Natural killer cell (primary cell): ENCODE data around the gene B3GAT3. TPM values are rescaled to one million over a fixed set of nuclear protein-coding genes. Genes with fewer than 3 reads are reported as not detected.

Source experiments
- ATAC-seq, 3 donors: fragments of 150-1000 bp in 2 of 3; fragments of 200-7000 bp in 1 of 3; cut with Tn5 transposase; 1 replicate in 1 of 3; 2 replicates in 2 of 3; pipeline ENCODE4 v1.10.0; 2021; ENCODE audit warnings: mild to moderate bottlenecking in 2 of 3, moderate library complexity in 2 of 3
- DNase-seq, 2 donors: peaks; one replicate each; pipeline versions ENCODE4 v3.0.0 to v3.0.0-alpha.2; 2013 to 2021; ENCODE audit warnings: mixed read lengths in 1 of 2
- H3K27ac ChIP-seq: one replicate; pipeline ENCODE4 v1.5.1; 2013; ENCODE audit warnings: mild to moderate bottlenecking, low read length
- H3K27me3 ChIP-seq: one replicate; pipeline ENCODE4 v1.6.1; 2013; ENCODE audit warnings: low read length; ENCODE audit not compliant: control insufficient read depth, insufficient read depth
- H3K36me3 ChIP-seq: one replicate; pipeline ENCODE4 v1.6.1; 2013; ENCODE audit warnings: low read length; ENCODE audit not compliant: control insufficient read depth, insufficient read depth
- H3K4me1 ChIP-seq: one replicate; pipeline ENCODE4 v1.6.1; 2013; ENCODE audit warnings: low read length; ENCODE audit not compliant: control insufficient read depth, insufficient read depth
- H3K4me3 ChIP-seq: one replicate; pipeline ENCODE4 v1.5.1; 2013; ENCODE audit warnings: low read length
- H3K9me3 ChIP-seq: one replicate; pipeline ENCODE4 v1.6.1; 2013; ENCODE audit warnings: low read length; ENCODE audit not compliant: control insufficient read depth, insufficient read depth
- H3K27ac Mint-ChIP-seq, 2 donors: one replicate each; pipeline ENCODE4 v1.8.0; 2022; ENCODE audit warnings: mild to moderate bottlenecking in 2 of 2, mixed read lengths in 2 of 2, moderate library complexity in 1 of 2
- H3K27me3 Mint-ChIP-seq, 2 donors: one replicate each; pipeline ENCODE4 v1.8.0; 2022; ENCODE audit warnings: low read depth in 2 of 2, mixed read lengths in 2 of 2
- H3K36me3 Mint-ChIP-seq: one replicate; pipeline ENCODE4 v1.8.0; 2022; ENCODE audit warnings: mixed read lengths
- H3K4me1 Mint-ChIP-seq, 2 donors: one replicate each; pipeline ENCODE4 v1.8.0; 2022; ENCODE audit warnings: mixed read lengths in 2 of 2
- H3K4me3 Mint-ChIP-seq: one replicate; pipeline ENCODE4 v1.8.0; 2022; ENCODE audit warnings: mild to moderate bottlenecking, moderate library complexity, mixed read lengths
- H3K9me3 Mint-ChIP-seq, 2 donors: one replicate each; pipeline ENCODE4 v1.8.0; 2022; ENCODE audit warnings: mixed read lengths in 2 of 2
- WGBS: methylation state at CpG from one replicate; pipeline ENCODE4 v1.1.7; 2013; ENCODE audit warnings: missing lambda C conversion rate; ENCODE audit not compliant: insufficient coverage; 5-methylcytosine and 5-hydroxymethylcytosine counted together
- intact Hi-C: fragments of 100-400 bp; cut with micrococcal nuclease; formaldehyde crosslinking; loops from one replicate; pipeline ENCODE4 v1.14.2; 2022
- total RNA-seq, 4 donors: library from RNA; stranded (reverse); fragments of 120-200 nt in 1 of 4; gene quantifications; one replicate each; pipeline versions ENCODE4 v1.2.3 to v1.2.4, GENCODE V29; 2013 to 2022
- TF ChIP-seq, protein P1 (sequence below): fragments of 200-600 bp; IDR thresholded peaks from one replicate; pipeline ENCODE4 v1.8.0; 2022; ENCODE audit warnings: antibody characterized with exemption

Gene B3GAT3
- total RNA-seq, 3 donors from 2014 or later (not counting 1 experiment from before 2014, with no cell fraction given) = 64.9 to 80.3 (median 77.9) TPM

DNA sequence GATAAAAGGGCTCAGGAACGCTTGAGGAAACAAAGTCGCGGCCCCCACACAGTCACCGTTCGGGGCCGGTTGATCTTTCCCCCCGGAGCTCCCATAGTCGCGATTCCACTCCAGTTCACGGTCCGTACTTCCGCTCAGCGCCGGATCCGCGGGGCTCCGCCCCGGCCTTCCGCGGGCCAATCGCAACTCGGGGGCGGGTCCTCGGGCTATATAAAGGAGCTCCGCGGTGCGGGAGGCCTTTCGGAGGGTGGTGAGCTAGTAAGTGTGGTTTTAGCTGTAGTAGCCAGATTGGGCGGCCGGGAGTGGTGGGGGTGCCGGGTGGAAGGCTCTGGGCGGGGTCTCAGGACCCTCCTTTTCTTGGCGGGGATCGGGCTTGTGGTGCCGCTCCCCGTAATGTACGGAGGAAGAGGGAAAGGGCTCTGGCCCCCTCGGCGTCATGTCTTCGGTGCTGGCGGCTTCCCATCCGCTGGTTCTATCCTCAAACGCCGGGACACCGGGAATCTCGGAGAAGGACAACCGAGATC lies 43.4 kb upstream of the B3GAT3 start, which contains the start of the genes C11orf98 and CSKMT:
C11orf98 (minus strand) TSS at position 136 of the 524 bp plus-strand sequence; CDS start at position 95, 41 bp downstream.
CSKMT (plus strand) TSS at position 238 of the 524 bp plus-strand sequence. CDS start 568 bp downstream, outside the sequence.
- Mint-ChIP-seq H3K27ac (peak within 1 kb of the TSS; percentile 87 to 95), H3K4me1 (peaks cover 6 to 29% of the 10 kb centered on the region in 2 donors), H3K36me3 (no peaks in the 10 kb centered on the region), H3K9me3 (no peaks in the 10 kb centered on the region), H3K4me3 (peak within 1 kb of the TSS; percentile 96), H3K27me3 (no peaks in the 10 kb centered on the region)
- Histone ChIP-seq H3K27ac (peak within 1 kb of the TSS; percentile 80), H3K4me3 (peak within 1 kb of the TSS; percentile 87), H3K9me3 (no peaks in the 10 kb centered on the region), H3K36me3 (peaks cover 14% of the 10 kb centered on the region), H3K27me3 (no peaks in the 10 kb centered on the region), H3K4me1 (peaks cover 28% of the 10 kb centered on the region)
- DNase-seq (peak; percentile 96), ATAC-seq (peak; percentile 92 to 97 (median 95))
- intact Hi-C loops = loop anchor here (2.0 to 5.0 kb wide), 4 partner anchors 18 to 74 kb away; partner anchors contain the start of genes EML3, GANAB, HNRNPUL2 and ROM1
- under 1% methylated on average over 46 of the region's 47 CpGs for WGBS
- TF ChIP-seq, protein P1, sequence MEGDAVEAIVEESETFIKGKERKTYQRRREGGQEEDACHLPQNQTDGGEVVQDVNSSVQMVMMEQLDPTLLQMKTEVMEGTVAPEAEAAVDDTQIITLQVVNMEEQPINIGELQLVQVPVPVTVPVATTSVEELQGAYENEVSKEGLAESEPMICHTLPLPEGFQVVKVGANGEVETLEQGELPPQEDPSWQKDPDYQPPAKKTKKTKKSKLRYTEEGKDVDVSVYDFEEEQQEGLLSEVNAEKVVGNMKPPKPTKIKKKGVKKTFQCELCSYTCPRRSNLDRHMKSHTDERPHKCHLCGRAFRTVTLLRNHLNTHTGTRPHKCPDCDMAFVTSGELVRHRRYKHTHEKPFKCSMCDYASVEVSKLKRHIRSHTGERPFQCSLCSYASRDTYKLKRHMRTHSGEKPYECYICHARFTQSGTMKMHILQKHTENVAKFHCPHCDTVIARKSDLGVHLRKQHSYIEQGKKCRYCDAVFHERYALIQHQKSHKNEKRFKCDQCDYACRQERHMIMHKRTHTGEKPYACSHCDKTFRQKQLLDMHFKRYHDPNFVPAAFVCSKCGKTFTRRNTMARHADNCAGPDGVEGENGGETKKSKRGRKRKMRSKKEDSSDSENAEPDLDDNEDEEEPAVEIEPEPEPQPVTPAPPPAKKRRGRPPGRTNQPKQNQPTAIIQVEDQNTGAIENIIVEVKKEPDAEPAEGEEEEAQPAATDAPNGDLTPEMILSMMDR = no peak

DNA sequence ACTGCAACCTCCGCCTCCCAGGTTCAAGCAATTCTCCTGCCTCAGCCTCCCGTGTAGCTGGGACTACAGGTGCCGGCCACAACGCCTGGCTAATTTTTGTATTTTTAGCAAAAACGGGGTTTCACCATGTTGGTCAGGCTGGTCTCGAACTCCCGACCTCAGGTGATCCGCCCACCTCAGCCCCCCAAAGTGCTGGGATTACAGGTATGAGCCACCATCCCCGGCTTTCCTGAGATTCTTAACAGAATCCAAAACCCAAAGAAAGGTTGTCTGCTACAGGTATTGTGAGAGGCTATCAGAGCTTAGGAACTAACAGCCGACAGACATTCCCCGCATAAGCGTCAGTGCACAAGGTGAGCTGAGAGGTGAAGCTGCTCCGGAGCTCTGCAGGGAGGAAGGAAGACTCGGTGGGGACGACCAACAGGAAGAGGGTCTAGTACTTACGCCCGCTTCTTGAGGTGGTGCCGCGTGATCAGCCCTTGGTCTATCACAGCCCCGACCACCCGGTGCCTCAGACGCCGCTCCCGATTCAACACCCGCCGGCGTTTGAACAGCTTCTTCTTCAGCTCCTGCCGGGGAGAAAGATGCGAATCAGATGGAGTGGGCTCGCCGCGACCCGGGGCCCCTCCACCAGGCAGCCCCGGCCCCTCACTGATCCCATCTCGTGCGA lies 42.8 kb upstream of the B3GAT3 start:
- Histone ChIP-seq H3K9me3 (no peaks in the 10 kb centered on the region), H3K27ac (peak overlapping the region; percentile 80), H3K36me3 (peaks cover 14% of the 10 kb centered on the region), H3K4me3 (peak overlapping the region; percentile 87), H3K4me1 (peaks cover 28% of the 10 kb centered on the region), H3K27me3 (no peaks in the 10 kb centered on the region)
- no peaks in the 10 kb centered on the region for H3K36me3 Mint-ChIP-seq
- TF ChIP-seq, protein P1 = no peak
- WGBS = 2% methylated on average over 36 of the region's 36 CpGs
- intact Hi-C loops = loop anchor here (1.0 to 5.0 kb wide), 5 partner anchors 15 to 74 kb away; partner anchors contain the start of genes EML3, GANAB, HNRNPUL2 and ROM1
- peak overlapping the region; percentile 87 to 95 for H3K27ac Mint-ChIP-seq
- ATAC-seq = peak; percentile 33 to 45 (median 35)
- H3K9me3 Mint-ChIP-seq = no peaks in the 10 kb centered on the region
- peaks cover 6 to 28% of the 10 kb centered on the region in 2 donors for H3K4me1 Mint-ChIP-seq
- H3K27me3 Mint-ChIP-seq = no peaks in the 10 kb centered on the region
- DNase-seq = peak in 1 of 2 donors; percentile 78
- peak overlapping the region; percentile 96 for H3K4me3 Mint-ChIP-seq

DNA sequence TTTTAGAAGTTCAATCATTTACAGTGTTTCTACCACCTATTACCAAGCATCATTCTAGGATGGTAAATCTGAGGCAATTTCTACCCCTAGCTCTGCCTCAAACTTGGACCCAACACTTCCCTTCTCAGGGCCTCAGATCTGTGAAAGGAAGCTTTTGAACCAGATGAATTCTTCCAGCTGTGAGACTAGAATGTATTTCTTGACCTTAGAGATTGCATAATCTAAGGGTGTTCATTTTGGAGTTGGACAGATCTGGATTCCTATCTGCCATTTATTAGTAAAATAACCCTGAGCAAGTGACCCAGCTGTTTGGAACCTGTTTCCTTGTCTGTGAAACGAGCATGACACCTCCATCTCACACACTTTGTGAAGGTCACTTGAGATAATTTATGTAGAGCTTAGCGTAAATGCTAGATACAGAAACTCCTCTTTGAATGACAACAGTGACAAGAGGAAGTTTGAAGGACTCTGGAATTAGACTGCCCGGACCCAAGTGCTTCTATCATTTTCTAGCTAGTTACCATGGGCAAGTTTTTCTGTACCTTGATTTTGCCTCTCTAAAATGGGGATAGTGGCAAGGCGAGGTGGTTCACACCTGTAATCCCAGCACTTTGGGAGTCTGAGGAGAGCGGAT lies 35.1 kb upstream of the B3GAT3 start:
- peaks cover 14% of the 10 kb centered on the region for H3K4me1 ChIP-seq
- H3K4me3 ChIP-seq = no peak overlapping the region
- intact Hi-C loops = no loop called here
- H3K27ac ChIP-seq = no peak overlapping the region
- Mint-ChIP-seq H3K9me3 (no peaks in the 10 kb centered on the region), H3K27me3 (peaks cover 0 to 3% of the 10 kb centered on the region in 2 donors), H3K27ac (no peak overlapping the region), H3K36me3 (no peaks in the 10 kb centered on the region), H3K4me1 (peaks cover 15% of the 10 kb centered on the region in 2 donors), H3K4me3 (peak overlapping the region; percentile 31)
- DNase-seq (no peak), ATAC-seq (no peak)
- H3K27me3 ChIP-seq = no peaks in the 10 kb centered on the region
- H3K9me3 ChIP-seq = no peaks in the 10 kb centered on the region
- TF ChIP-seq, protein P1 = no peak
- WGBS = 59% methylated on average over 5 of the region's 5 CpGs
- H3K36me3 ChIP-seq = no peaks in the 10 kb centered on the region
